GM12878 (cell line): Measurements from ENCODE around the gene MAP3K10. TPM values are rescaled to one million over a fixed set of nuclear protein-coding genes. Genes with fewer than 3 reads are reported as not detected.

Source experiments
- CBFB ChIP-seq: IDR thresholded peaks from 2 replicates; pipeline ENCODE4 v1.6.1; 2016; ENCODE audit warnings: antibody characterized with exemption, low read depth
- CHD4 ChIP-seq: fragments of 200-600 bp; sonication (generic); IDR thresholded peaks from 2 replicates; pipeline ENCODE4 v1.6.1; 2016; ENCODE audit warnings: mild to moderate bottlenecking
- DPF2 ChIP-seq: fragments of 450-650 bp; IDR thresholded peaks from 2 replicates; pipeline ENCODE4 v1.6.1; 2017; ENCODE audit warnings: mild to moderate bottlenecking
- HDGF ChIP-seq: fragments of 450-650 bp; IDR thresholded peaks from 2 replicates; pipeline ENCODE4 v1.6.1; 2016; ENCODE audit warnings: antibody characterized with exemption
- LARP7 ChIP-seq: fragments of 450-650 bp; IDR thresholded peaks from 2 replicates; pipeline ENCODE4 v1.6.1; 2017; ENCODE audit warnings: mild to moderate bottlenecking
- NKRF ChIP-seq: fragments of 450-650 bp; conservative IDR thresholded peaks from 2 replicates; pipeline ENCODE4 v1.6.1; 2017; ENCODE audit warnings: mild to moderate bottlenecking, moderate library complexity
- NR2C1 ChIP-seq: fragments of 450-650 bp; IDR thresholded peaks from 2 replicates; pipeline ENCODE4 v1.6.1; 2017; ENCODE audit warnings: antibody characterized with exemption, mild to moderate bottlenecking, moderate library complexity
- PBX3 ChIP-seq: IDR thresholded peaks from 2 replicates; pipeline ENCODE4 v1.6.1; 2011; ENCODE audit warnings: mild to moderate bottlenecking, low read depth, low read length, moderate library complexity; ENCODE audit not compliant: insufficient replicate concordance
- POLR2A ChIP-seq: IDR thresholded peaks from 2 replicates; pipeline ENCODE4 v1.6.1; 2011; ENCODE audit warnings: low read depth, mild to moderate bottlenecking, low read length
- POU2F2 ChIP-seq: IDR thresholded peaks from 3 replicates; pipeline ENCODE4 v1.6.1; 2011; ENCODE audit warnings: low read depth, mild to moderate bottlenecking, low read length, borderline replicate concordance
- SMC3 ChIP-seq: IDR thresholded peaks from 2 replicates; pipeline ENCODE4 v1.6.1; 2011; ENCODE audit warnings: low read length, improper control_type of control experiment, borderline replicate concordance
- SP1 ChIP-seq: IDR thresholded peaks from one replicate; pipeline ENCODE4 v1.6.1; 2011; ENCODE audit warnings: low read depth, low read length
- SREBF1 ChIP-seq: IDR thresholded peaks from 2 replicates; pipeline ENCODE4 v1.6.1; 2012; ENCODE audit warnings: mild to moderate bottlenecking, low read length
- SRF ChIP-seq, 2 experiments: IDR thresholded peaks; 2 replicates each; pipeline ENCODE4 v1.6.1; 2011; ENCODE audit warnings: low read depth in 2 of 2, low read length in 2 of 2, mild to moderate bottlenecking in 1 of 2, moderate library complexity in 1 of 2
- YY1 ChIP-seq: IDR thresholded peaks from 2 replicates; pipeline ENCODE4 v1.6.1; 2011; ENCODE audit warnings: low read depth, mild to moderate bottlenecking, low read length
- ZBED1 ChIP-seq: IDR thresholded peaks from 2 replicates; pipeline ENCODE4 v1.6.1; 2016; ENCODE audit warnings: borderline replicate concordance
- ZSCAN29 ChIP-seq: fragments of 450-650 bp; IDR thresholded peaks from 2 replicates; pipeline ENCODE4 v1.6.1; 2017; ENCODE audit warnings: mild to moderate bottlenecking, moderate library complexity
- polyA plus RNA-seq, 11 experiments: library from polyadenylated mRNA; depleted of rRNA in 4 of 11; unstranded in 6 of 11; stranded (reverse) in 5 of 11; fragments of >200 nt; fragmentation: Nextera tagmentation in 4 of 11; fragmentation: Illumina TruSeq in 1 of 11; extraction: Ambion mirVana in 4 of 11; extraction: Trizol in 1 of 11; gene quantifications; 1 replicate in 1 of 11; 2 replicates in 10 of 11; pipeline versions ENCODE4 v1.2.1 to v1.2.3, GENCODE V29; 2011 to 2016; ENCODE audit warnings: inconsistent platforms in 2 of 11, missing spikeins in 2 of 11, low read depth in 1 of 11
- total RNA-seq, 4 experiments: library from RNA; depleted of rRNA in 3 of 4; stranded (reverse); fragments of >200 nt in 3 of 4; fragmentation: Illumina TruSeq in 1 of 4; extraction: Trizol in 1 of 4; gene quantifications; 2 replicates each; pipeline versions ENCODE4 v1.2.1 to v1.2.3, GENCODE V29; 2013 to 2021
- TF ChIP-seq, protein P1 (sequence below): IDR thresholded peaks from 2 replicates; pipeline ENCODE4 v1.6.1; 2012; ENCODE audit warnings: low read depth, low read length, improper control_type of control experiment
- TF ChIP-seq, protein P2 (sequence below): fragments of 450-650 bp; IDR thresholded peaks from 2 replicates; pipeline ENCODE4 v1.6.1; 2017; ENCODE audit warnings: antibody characterized with exemption, mild to moderate bottlenecking, moderate library complexity
- TF ChIP-seq, protein P3 (sequence below): IDR thresholded peaks from 2 replicates; pipeline ENCODE4 v1.6.1; 2011; ENCODE audit warnings: low read depth, mild to moderate bottlenecking, low read length, moderate library complexity, borderline replicate concordance; ENCODE audit errors: extremely low read depth
- TF ChIP-seq, protein P4 (sequence below): fragments of 450-650 bp; IDR thresholded peaks from 2 replicates; pipeline ENCODE4 v1.6.1; 2018; ENCODE audit warnings: borderline replicate concordance, mild to moderate bottlenecking; ENCODE audit not compliant: partially characterized antibody

Gene MAP3K10
- total and polyA plus RNA-seq, 10 of the 15 experiments (the other 5 are each of a cell fraction or from before 2014, with no cell fraction given): 0.11 to 16.6 (median 2.6) TPM

GRCh38 chr19:40190891-40191835 lies at the start of gene MAP3K10 (continued):
- no peak for TF ChIP-seq PBX3
- TF ChIP-seq, protein P1, sequence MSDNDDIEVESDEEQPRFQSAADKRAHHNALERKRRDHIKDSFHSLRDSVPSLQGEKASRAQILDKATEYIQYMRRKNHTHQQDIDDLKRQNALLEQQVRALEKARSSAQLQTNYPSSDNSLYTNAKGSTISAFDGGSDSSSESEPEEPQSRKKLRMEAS: no peak; the same call in 1 of the 2 replicates
- TF ChIP-seq HDGF: peak; percentile 61; the same call in 1 of the 2 replicates
- 0 out of 2 replicates have a peak, but pooled peaks have one; percentile 52 for TF ChIP-seq DPF2
- no peak for TF ChIP-seq ZBED1
- TF ChIP-seq CBFB: no peak
- TF ChIP-seq, protein P2, sequence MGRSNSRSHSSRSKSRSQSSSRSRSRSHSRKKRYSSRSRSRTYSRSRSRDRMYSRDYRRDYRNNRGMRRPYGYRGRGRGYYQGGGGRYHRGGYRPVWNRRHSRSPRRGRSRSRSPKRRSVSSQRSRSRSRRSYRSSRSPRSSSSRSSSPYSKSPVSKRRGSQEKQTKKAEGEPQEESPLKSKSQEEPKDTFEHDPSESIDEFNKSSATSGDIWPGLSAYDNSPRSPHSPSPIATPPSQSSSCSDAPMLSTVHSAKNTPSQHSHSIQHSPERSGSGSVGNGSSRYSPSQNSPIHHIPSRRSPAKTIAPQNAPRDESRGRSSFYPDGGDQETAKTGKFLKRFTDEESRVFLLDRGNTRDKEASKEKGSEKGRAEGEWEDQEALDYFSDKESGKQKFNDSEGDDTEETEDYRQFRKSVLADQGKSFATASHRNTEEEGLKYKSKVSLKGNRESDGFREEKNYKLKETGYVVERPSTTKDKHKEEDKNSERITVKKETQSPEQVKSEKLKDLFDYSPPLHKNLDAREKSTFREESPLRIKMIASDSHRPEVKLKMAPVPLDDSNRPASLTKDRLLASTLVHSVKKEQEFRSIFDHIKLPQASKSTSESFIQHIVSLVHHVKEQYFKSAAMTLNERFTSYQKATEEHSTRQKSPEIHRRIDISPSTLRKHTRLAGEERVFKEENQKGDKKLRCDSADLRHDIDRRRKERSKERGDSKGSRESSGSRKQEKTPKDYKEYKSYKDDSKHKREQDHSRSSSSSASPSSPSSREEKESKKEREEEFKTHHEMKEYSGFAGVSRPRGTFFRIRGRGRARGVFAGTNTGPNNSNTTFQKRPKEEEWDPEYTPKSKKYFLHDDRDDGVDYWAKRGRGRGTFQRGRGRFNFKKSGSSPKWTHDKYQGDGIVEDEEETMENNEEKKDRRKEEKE: peak; percentile 74; the same call in 1 of the 2 replicates
- TF ChIP-seq LARP7: peak; percentile 94
- TF ChIP-seq CHD4: no peak
- TF ChIP-seq POU2F2: no peak
- peak; percentile 75 for TF ChIP-seq POLR2A
- TF ChIP-seq ZSCAN29: no peak
- peak; percentile 67; the same call in 1 of the 2 replicates for TF ChIP-seq YY1
- TF ChIP-seq SRF (IDR thresholded peaks at IDR 0.05; ENCODE audit: low read depth in 2 of 2, low read length in 2 of 2): peak in 1 of 2 experiments; percentile 63; a peak in 1 of 4 replicates
- no peak for TF ChIP-seq SP1
- no peak for TF ChIP-seq SMC3
- TF ChIP-seq SREBF1: peak; percentile 28; the same call in 1 of the 2 replicates
- TF ChIP-seq, protein P3, sequence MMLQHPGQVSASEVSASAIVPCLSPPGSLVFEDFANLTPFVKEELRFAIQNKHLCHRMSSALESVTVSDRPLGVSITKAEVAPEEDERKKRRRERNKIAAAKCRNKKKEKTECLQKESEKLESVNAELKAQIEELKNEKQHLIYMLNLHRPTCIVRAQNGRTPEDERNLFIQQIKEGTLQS: peak; percentile 49; the same call in 1 of the 2 replicates
- peak; percentile 77 for TF ChIP-seq NKRF
- peak; percentile 23; the same call in 1 of the 2 replicates for TF ChIP-seq NR2C1
- TF ChIP-seq, protein P4, sequence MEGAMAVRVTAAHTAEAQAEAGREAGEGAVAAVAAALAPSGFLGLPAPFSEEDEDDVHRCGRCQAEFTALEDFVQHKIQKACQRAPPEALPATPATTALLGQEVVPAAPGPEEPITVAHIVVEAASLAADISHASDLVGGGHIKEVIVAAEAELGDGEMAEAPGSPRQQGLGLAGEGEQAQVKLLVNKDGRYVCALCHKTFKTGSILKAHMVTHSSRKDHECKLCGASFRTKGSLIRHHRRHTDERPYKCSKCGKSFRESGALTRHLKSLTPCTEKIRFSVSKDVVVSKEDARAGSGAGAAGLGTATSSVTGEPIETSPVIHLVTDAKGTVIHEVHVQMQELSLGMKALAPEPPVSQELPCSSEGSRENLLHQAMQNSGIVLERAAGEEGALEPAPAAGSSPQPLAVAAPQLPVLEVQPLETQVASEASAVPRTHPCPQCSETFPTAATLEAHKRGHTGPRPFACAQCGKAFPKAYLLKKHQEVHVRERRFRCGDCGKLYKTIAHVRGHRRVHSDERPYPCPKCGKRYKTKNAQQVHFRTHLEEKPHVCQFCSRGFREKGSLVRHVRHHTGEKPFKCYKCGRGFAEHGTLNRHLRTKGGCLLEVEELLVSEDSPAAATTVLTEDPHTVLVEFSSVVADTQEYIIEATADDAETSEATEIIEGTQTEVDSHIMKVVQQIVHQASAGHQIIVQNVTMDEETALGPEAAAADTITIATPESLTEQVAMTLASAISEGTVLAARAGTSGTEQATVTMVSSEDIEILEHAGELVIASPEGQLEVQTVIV: no peak
